Omental fat pad (tissue), 4 donors: ENCODE measurements around the gene CCM2. TPM values are rescaled to one million over a fixed set of nuclear protein-coding genes. Genes with fewer than 3 reads are reported as not detected.
"Not testable (repeated sequence)": the region's sequence is repeated elsewhere in the genome, so short reads cannot be mapped to it uniquely, and the experiment has no call there.

Experiments used
- ATAC-seq: fragments of 150-250 bp; one replicate; pipeline ENCODE4 v1.9.1; 2016; ENCODE audit warnings: mild to moderate bottlenecking, moderate library complexity; ENCODE audit not compliant: low FRiP score
- DNase-seq: peaks from one replicate; pipeline ENCODE4 v3.0.0-alpha.2; 2019; ENCODE audit warnings: low spot score
- CTCF ChIP-seq, 3 donors: fragments of 450-650 bp; IDR thresholded peaks; one replicate each; pipeline ENCODE4 v1.5.1; 2016 to 2017; ENCODE audit warnings: antibody characterized with exemption in 3 of 3, mild to moderate bottlenecking in 3 of 3, moderate library complexity in 2 of 3
- total RNA-seq, 4 donors: library from RNA; depleted of rRNA; stranded (reverse); fragments of >200 nt; gene quantifications; one replicate each; pipeline ENCODE4 v1.1.0, GENCODE V29; 2016

Gene CCM2
- total RNA-seq, 4 donors from 2014 or later = 40.5 to 61.7 (median 57.6) TPM

GRCh38 chr7:45028920-45029344 is 28.9 kb downstream of the CCM2 start:
- DNase-seq (no peak), ATAC-seq (no peak)
- no peak for TF ChIP-seq CTCF (IDR thresholded peaks at IDR 0.05)

- ATAC-seq (no peak), DNase-seq (no peak)
- no peak for TF ChIP-seq CTCF (IDR thresholded peaks at IDR 0.05)
Measured at GRCh38 chr7:45031829-45032228, 31.8 kb downstream of the CCM2 start.

- no peak for ATAC-seq
- no peak for TF ChIP-seq CTCF (IDR thresholded peaks at IDR 0.05)
- DNase-seq = no peak
Measured at GRCh38 chr7:45032421-45032820, 32.4 kb downstream of the CCM2 start.

- no peak for ATAC-seq
- DNase-seq = no peak
- TF ChIP-seq CTCF (IDR thresholded peaks at IDR 0.05) = no peak
Measured at GRCh38 chr7:45033261-45033930, 33.4 kb downstream of the CCM2 start.

GRCh38 chr7:45033931-45034290 is 33.9 kb downstream of the CCM2 start:
- no peak for DNase-seq
- no peak for ATAC-seq
- no peak for TF ChIP-seq CTCF (IDR thresholded peaks at IDR 0.05)

- DNase-seq, ATAC-seq: not testable (repeated sequence)
Measured at GRCh38 chr7:45034710-45035109, 34.7 kb downstream of the CCM2 start.

- ATAC-seq (no peak), DNase-seq (no peak)
- no peak for TF ChIP-seq CTCF (IDR thresholded peaks at IDR 0.05)
Measured at GRCh38 chr7:45035371-45035770, 35.4 kb downstream of the CCM2 start.
